ENCODE results near the gene SMIM8. TPM values are rescaled to one million over a fixed set of nuclear protein-coding genes. Genes with fewer than 3 reads are reported as not detected.

The SMIM8 gene
- total RNA-seq, 4 donors from 2014 or later: 5.2 to 13.4 (median 8.1) TPM

- no peak for ATAC-seq
- Histone ChIP-seq H3K36me3 (no peaks in the 10 kb centered on the region), H3K9me3 (no peaks in the 10 kb centered on the region), H3K27ac (no peak overlapping the region), H3K4me3 (no peak overlapping the region), H3K27me3 (no peaks in the 10 kb centered on the region), H3K4me1 (no peaks in the 10 kb centered on the region)
- 80 to 83% methylated on average over 2 to 4 of the region's 4 CpGs for WGBS, 2 donors (ENCODE audit: low coverage in 1 of 2)
- TF ChIP-seq, protein P1, sequence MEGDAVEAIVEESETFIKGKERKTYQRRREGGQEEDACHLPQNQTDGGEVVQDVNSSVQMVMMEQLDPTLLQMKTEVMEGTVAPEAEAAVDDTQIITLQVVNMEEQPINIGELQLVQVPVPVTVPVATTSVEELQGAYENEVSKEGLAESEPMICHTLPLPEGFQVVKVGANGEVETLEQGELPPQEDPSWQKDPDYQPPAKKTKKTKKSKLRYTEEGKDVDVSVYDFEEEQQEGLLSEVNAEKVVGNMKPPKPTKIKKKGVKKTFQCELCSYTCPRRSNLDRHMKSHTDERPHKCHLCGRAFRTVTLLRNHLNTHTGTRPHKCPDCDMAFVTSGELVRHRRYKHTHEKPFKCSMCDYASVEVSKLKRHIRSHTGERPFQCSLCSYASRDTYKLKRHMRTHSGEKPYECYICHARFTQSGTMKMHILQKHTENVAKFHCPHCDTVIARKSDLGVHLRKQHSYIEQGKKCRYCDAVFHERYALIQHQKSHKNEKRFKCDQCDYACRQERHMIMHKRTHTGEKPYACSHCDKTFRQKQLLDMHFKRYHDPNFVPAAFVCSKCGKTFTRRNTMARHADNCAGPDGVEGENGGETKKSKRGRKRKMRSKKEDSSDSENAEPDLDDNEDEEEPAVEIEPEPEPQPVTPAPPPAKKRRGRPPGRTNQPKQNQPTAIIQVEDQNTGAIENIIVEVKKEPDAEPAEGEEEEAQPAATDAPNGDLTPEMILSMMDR (IDR thresholded peaks at IDR 0.05): no peak
- TF ChIP-seq POLR2A (IDR thresholded peaks at IDR 0.05): no peak
- TF ChIP-seq EP300 (IDR thresholded peaks at IDR 0.05): no peak
- no peak for TF ChIP-seq POLR2AphosphoS5 (IDR thresholded peaks at IDR 0.05)
These were observed 56.6 kb downstream of the SMIM8 start for GRCh38 chr6:87378947-87379346.

DNA sequence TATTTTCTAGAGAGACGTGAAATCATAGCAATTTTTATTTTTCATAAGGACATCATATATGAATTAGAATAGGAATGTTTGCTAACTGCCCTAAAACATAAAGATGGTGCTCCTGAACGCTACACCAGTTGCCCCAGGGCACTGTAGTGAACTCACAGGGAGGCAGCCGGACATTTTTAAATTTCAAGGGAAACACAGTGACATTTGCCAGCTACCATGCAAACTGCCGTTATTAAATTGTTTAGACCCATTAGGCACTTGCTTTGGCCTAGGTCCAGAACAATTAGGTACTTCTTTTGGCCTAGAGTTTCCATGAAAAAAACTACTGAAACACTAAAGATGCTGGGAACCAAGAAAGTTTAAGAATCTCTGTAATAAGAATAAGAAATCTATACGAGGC, 60.5 kb downstream of the SMIM8 start:
- WGBS, 2 donors (ENCODE audit: low coverage in 1 of 2): 62 to 86% methylated on average over 4 to 5 of the region's 5 CpGs
- Histone ChIP-seq H3K27me3 (no peaks in the 10 kb centered on the region), H3K9me3 (no peaks in the 10 kb centered on the region), H3K36me3 (no peaks in the 10 kb centered on the region), H3K4me3 (no peak overlapping the region), H3K27ac (no peak overlapping the region), H3K4me1 (no peaks in the 10 kb centered on the region)
- TF ChIP-seq EP300 (IDR thresholded peaks at IDR 0.05) (no peak), POLR2AphosphoS5 (IDR thresholded peaks at IDR 0.05) (no peak), POLR2A (IDR thresholded peaks at IDR 0.05) (no peak)
- TF ChIP-seq, protein P1 (IDR thresholded peaks at IDR 0.05): no peak
- ATAC-seq: no peak

DNA sequence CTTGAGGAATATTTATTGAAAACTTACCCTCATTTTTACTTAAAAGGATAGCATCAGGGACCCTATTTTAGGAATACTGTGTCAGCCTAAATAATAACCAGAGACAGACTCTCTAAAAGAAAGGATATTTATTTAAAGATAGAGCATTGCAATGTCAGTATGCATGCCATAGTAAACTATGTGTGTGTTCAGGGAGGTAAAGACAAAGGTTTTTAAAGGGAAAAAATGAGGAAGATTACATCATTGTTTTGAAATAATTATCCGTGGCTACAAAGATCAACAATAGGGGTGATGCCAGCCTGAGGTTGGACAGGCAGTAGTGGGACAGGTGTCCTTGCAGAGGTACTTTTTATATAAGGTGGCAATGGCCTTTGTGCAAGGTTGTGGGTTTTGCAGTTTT, 61.6 kb downstream of the SMIM8 start:
- H3K27me3 ChIP-seq: no peaks in the 10 kb centered on the region
- no peaks in the 10 kb centered on the region for H3K4me1 ChIP-seq
- ATAC-seq: no peak
- 40 to 63% methylated on average over 1 of the region's 1 CpG for WGBS, 2 donors (ENCODE audit: low coverage in 1 of 2)
- no peak for TF ChIP-seq POLR2A (IDR thresholded peaks at IDR 0.05)
- TF ChIP-seq, protein P1 (IDR thresholded peaks at IDR 0.05): no peak
- TF ChIP-seq EP300 (IDR thresholded peaks at IDR 0.05): no peak
- TF ChIP-seq POLR2AphosphoS5 (IDR thresholded peaks at IDR 0.05): no peak
- H3K4me3 ChIP-seq: no peak overlapping the region
- no peak overlapping the region for H3K27ac ChIP-seq
- no peaks in the 10 kb centered on the region for H3K9me3 ChIP-seq
- H3K36me3 ChIP-seq: no peaks in the 10 kb centered on the region

GRCh38 chr6:87384449-87384848, 62.1 kb downstream of the SMIM8 start:
- H3K27ac ChIP-seq: no peak overlapping the region
- no peaks in the 10 kb centered on the region for H3K27me3 ChIP-seq
- no peak overlapping the region for H3K4me3 ChIP-seq
- no peaks in the 10 kb centered on the region for H3K36me3 ChIP-seq
- no peak for ATAC-seq
- 79 to 96% methylated on average over 2 to 3 of the region's 3 CpGs for WGBS, 2 donors (ENCODE audit: low coverage in 1 of 2)
- no peaks in the 10 kb centered on the region for H3K9me3 ChIP-seq
- H3K4me1 ChIP-seq: no peaks in the 10 kb centered on the region
- TF ChIP-seq EP300 (IDR thresholded peaks at IDR 0.05) (no peak), POLR2A (IDR thresholded peaks at IDR 0.05) (no peak), POLR2AphosphoS5 (IDR thresholded peaks at IDR 0.05) (no peak)
- TF ChIP-seq, protein P1 (IDR thresholded peaks at IDR 0.05): no peak

- Histone ChIP-seq H3K36me3 (no peaks in the 10 kb centered on the region), H3K27ac (no peak overlapping the region), H3K4me3 (no peak overlapping the region), H3K9me3 (no peaks in the 10 kb centered on the region), H3K27me3 (no peaks in the 10 kb centered on the region), H3K4me1 (no peaks in the 10 kb centered on the region)
- ATAC-seq: no peak
- WGBS, 2 donors (ENCODE audit: low coverage in 1 of 2): 60 to 67% methylated on average over 3 of the region's 3 CpGs
- TF ChIP-seq POLR2AphosphoS5 (IDR thresholded peaks at IDR 0.05): no peak
- TF ChIP-seq, protein P1 (IDR thresholded peaks at IDR 0.05): no peak
- no peak for TF ChIP-seq EP300 (IDR thresholded peaks at IDR 0.05)
- no peak for TF ChIP-seq POLR2A (IDR thresholded peaks at IDR 0.05)
These were observed 68.9 kb downstream of the SMIM8 start for GRCh38 chr6:87391334-87391733.
